Caki2 (cell line): ENCODE data around the gene ABCB11. TPM values are rescaled to one million over a fixed set of nuclear protein-coding genes. Genes with fewer than 3 reads are reported as not detected.
A peak's percentile ranks its signal among the peaks of the same experiment; 100 is the strongest.

ENCODE experiments used
- DNase-seq: peaks from one replicate; pipeline ENCODE4 v3.0.0-alpha.2; 2015; ENCODE audit warnings: low read depth
- in situ Hi-C: cut with HindIII; loops from 2 replicates; pipeline ENCODE4 v1.10.0; 2016; ENCODE audit warnings: low sequenced_read_pairs, low pct_unique_long_range_greater_than_20kb, mixed read lengths
- total RNA-seq: library from RNA; depleted of rRNA; stranded (reverse); fragments of >200 nt; shearing (Covaris generic); gene quantifications from 2 replicates; pipeline ENCODE4 v1.2.3, GENCODE V29; 2014; ENCODE audit warnings: low replicate concordance

Gene ABCB11
- total RNA-seq, 1 experiment from 2014 or later = not detected

GRCh38 chr2:168993538-168993937 is 37.6 kb downstream of the ABCB11 start:
- DNase-seq = no peak
- in situ Hi-C loops = no loop called here

GRCh38 chr2:168992591-168993349 is 38.4 kb downstream of the ABCB11 start:
- DNase-seq = no peak
- in situ Hi-C loops = no loop called here

GRCh38 chr2:168992026-168992425 is 39.1 kb downstream of the ABCB11 start:
- no peak for DNase-seq
- in situ Hi-C loops = no loop called here

GRCh38 chr2:168988755-168989154 is 42.4 kb downstream of the ABCB11 start:
- in situ Hi-C loops = no loop called here
- DNase-seq = no peak

- in situ Hi-C loops = no loop called here
- DNase-seq = no peak
These were observed 44.7 kb downstream of the ABCB11 start for GRCh38 chr2:168986398-168986943.

- in situ Hi-C loops = no loop called here
- no peak for DNase-seq
These were observed 49.5 kb downstream of the ABCB11 start for GRCh38 chr2:168981651-168982050.

- in situ Hi-C loops = no loop called here
- DNase-seq = peak; percentile 31
These were observed 52.7 kb downstream of the ABCB11 start for GRCh38 chr2:168978461-168978861.

- in situ Hi-C loops = no loop called here
- no peak for DNase-seq
These were observed 53.5 kb downstream of the ABCB11 start for GRCh38 chr2:168977608-168978007.

- in situ Hi-C loops = no loop called here
These were observed 55.0 kb downstream of the ABCB11 start for GRCh38 chr2:168976034-168976654.

GRCh38 chr2:168974428-168974827 is 56.7 kb downstream of the ABCB11 start:
- in situ Hi-C loops = loop anchor here (25.0 kb wide), 1 partner anchor 113 kb away; no protein-coding TSS in a partner anchor
- no peak for DNase-seq

More at GRCh38 chr2:168976034-168976654, 55.0 kb downstream of the ABCB11 start:
- no peak for DNase-seq

GRCh38 chr2:168971261-168971660 is 59.9 kb downstream of the ABCB11 start:
- in situ Hi-C loops = loop anchor here (25.0 kb wide), 1 partner anchor 116 kb away; no protein-coding TSS in a partner anchor
- no peak for DNase-seq

- in situ Hi-C loops = loop anchor here (25.0 kb wide), 1 partner anchor 117 kb away; no protein-coding TSS in a partner anchor
- no peak for DNase-seq
These were observed 60.4 kb downstream of the ABCB11 start for GRCh38 chr2:168970711-168971233.

- in situ Hi-C loops = loop anchor here (25.0 kb wide), 1 partner anchor 117 kb away; no protein-coding TSS in a partner anchor
- DNase-seq = no peak
These were observed 61.3 kb downstream of the ABCB11 start for GRCh38 chr2:168969865-168970264.

GRCh38 chr2:168968342-168968741 is 62.8 kb downstream of the ABCB11 start:
- DNase-seq = no peak
- in situ Hi-C loops = loop anchor here (25.0 kb wide), 1 partner anchor 119 kb away; no protein-coding TSS in a partner anchor

- no peak for DNase-seq
- in situ Hi-C loops = loop anchor here (25.0 kb wide), 1 partner anchor 123 kb away; no protein-coding TSS in a partner anchor
These were observed 66.8 kb downstream of the ABCB11 start for GRCh38 chr2:168964251-168964807.

- DNase-seq = no peak
- in situ Hi-C loops = loop anchor here (25.0 kb wide), 1 partner anchor 125 kb away; no protein-coding TSS in a partner anchor
These were observed 68.5 kb downstream of the ABCB11 start for GRCh38 chr2:168962636-168963035.

- peak; percentile 66 for DNase-seq
- in situ Hi-C loops = loop anchor here (25.0 kb wide), 1 partner anchor 126 kb away; no protein-coding TSS in a partner anchor
These were observed 69.5 kb downstream of the ABCB11 start for GRCh38 chr2:168961450-168962229.

- in situ Hi-C loops = loop anchor here (25.0 kb wide), 1 partner anchor 131 kb away; no protein-coding TSS in a partner anchor
- no peak for DNase-seq
These were observed 74.7 kb downstream of the ABCB11 start for GRCh38 chr2:168956392-168956791.
